ENCODE data around the gene PAQR6.
A peak's percentile ranks its signal among the peaks of the same experiment; 100 is the strongest.

Gene PAQR6

GRCh38 chr1:156262461-156263287 lies 14.8 kb upstream of the PAQR6 start:
- DNase-seq = no peak

- no peak for DNase-seq
Measured at GRCh38 chr1:156260896-156261295, 13.0 kb upstream of the PAQR6 start.

DNA sequence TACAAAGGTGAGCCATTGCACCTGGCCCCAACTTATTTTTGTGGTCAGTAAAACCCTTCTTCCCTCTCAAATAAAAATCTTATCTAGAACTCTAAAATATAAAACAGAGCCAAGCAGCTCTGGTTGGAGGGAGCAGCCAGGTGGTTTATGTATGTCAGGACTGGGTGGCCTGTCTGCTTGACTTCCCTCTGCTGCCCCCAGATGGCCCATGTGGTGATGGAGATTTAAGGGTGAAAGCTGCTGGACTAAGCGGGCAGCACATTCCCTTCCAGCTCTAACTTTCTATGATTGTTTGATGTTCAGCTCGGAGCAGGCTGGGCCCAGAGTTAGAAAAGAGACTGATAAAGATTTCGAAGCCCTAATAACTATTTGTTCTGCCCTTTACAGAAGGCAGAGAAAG lies 11.9 kb upstream of the PAQR6 start:
- no peak for DNase-seq

- DNase-seq = no peak
Measured at GRCh38 chr1:156258859-156259258, 11.0 kb upstream of the PAQR6 start.

GRCh38 chr1:156257711-156258110 lies 9.9 kb upstream of the PAQR6 start:
- no peak for DNase-seq

DNA sequence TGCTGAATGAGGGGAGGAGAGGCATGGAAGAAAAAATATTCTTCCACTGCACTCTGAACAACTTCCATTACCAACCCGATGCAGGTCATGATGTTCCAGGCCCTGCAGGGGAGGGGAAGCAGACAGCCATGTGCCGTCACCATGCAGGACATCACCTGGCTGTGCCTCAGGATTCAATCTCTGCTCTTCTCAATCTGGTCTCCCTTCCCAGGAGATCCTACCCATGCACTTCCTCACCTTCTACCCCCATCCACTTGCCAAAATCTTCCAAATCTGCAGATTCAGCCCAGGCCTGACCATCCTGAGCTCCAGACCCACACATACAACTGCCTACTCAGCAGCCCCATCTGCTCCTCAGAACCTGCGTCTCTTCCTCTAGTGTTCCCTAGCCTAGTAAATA lies 5.8 kb upstream of the PAQR6 start:
- no peak for DNase-seq

- no peak for DNase-seq
Measured at GRCh38 chr1:156251527-156251926, 3.7 kb upstream of the PAQR6 start.

DNA sequence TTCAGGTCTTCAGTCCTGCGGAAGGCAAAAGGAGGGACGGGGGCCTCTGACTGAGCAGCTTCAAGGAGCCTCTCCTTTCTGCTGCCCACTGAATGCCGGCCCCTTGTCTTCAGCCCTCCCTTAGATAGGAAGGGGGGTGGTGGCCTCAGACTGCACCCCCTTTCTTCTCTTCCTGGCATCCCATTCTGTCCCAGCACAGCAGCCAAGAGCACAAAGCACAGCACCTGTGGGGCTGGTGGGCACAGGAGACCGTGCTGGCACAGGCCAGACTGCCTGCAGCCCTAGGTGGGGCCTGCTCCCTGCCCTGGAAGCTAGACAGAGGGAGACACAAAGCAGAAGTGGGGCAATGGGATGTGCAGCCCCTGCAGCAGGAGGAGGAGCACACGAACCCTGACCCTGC lies 1.7 kb upstream of the PAQR6 start:
- no peak for DNase-seq

DNA sequence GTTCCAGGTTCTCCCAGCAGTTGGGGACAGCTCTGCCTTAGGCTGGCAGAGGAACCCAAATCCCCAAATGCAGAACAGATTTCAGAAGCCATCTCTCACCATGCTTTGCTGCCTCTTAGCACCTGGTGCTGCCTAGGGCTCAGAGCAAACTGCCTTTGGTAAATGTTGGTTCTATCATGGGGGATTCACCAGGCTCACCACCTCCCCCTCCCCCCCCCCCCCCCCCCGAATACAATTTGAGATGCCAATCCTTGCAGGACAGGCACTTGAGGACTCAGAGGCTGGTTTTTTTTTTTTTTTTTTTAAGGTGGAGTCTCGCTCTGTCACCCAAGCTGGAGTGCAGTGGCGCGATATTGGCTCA lies 447 bp upstream of the PAQR6 start:
- no peak for DNase-seq

DNA sequence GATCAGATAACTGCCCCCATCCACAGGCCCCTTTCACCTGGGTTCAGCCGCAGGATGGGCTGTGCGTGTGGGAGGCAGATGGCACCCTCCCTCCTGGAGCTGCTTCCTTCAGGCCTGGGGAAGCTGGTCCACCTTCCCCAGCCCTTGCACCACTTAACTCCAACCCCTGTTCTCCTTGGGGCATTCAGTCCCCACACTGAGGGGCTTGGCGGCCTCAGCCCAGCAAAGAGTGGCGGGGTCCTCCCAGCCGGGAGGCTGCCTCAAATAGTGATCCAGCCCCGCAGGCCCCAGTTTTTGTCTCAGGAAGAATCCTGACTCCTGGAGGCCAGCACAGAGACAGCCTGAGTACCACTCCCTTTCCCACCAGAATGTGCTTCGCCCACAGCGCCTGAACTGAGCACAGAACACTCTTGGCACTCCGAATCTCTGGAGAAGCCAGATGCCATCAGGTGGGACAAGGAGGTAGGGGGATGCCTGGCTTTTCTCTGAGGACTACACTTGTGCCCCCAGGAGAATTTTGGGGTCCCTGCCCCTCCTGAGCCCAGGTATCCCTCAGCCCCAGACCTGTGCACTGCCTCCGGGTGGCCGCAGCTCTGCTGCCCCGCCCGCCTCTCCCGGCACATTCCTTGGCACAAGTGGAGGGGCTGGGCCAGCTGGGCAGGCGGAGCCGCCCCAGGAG lies 936 bp downstream of the PAQR6 start:
- peak; percentile 11 for DNase-seq

GRCh38 chr1:156246241-156246780 lies 1.5 kb downstream of the PAQR6 start:
- no peak for DNase-seq

DNA sequence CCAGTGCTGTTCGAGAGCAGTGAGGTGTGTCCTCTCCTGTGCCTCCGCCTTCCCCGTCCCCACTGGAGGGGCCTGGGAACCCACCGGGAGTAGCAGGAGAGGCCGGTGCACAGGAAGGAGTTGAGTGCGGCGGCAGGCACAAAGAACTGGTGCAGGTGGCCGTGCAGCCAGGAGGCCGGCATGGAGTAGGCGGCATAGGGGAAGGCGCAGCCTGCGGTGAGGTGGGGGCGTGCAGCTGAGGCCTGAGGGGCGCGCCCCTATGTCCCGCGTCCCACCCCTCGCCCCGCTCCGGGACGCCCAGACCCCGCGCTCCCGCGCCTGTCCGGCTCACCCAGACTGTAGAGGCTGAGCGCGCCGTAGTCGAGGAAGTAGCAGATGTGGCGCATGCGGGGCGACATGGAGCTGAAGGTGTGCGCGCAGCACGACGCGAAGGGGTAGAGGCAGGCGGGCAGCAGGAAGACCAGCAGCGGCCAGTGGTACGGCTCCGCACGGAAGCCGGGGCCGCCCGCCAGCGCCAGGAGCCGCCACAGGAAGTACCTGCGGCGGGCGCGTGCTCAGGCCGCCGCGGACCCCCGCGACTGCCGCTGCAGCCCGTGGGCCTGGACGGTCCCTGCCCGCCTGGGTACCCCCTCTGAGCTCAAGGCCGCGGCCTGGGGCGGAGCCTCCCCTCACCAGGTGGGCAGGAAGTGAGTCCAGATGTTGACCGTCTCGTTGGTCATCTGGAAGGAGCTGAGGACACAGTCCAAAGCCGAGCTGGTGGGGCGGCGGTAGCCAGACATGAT lies 2.2 kb downstream of the PAQR6 start:
- peak; percentile 66 for DNase-seq

GRCh38 chr1:156244712-156245111 lies 3.1 kb downstream of the PAQR6 start:
- DNase-seq = no peak

DNA sequence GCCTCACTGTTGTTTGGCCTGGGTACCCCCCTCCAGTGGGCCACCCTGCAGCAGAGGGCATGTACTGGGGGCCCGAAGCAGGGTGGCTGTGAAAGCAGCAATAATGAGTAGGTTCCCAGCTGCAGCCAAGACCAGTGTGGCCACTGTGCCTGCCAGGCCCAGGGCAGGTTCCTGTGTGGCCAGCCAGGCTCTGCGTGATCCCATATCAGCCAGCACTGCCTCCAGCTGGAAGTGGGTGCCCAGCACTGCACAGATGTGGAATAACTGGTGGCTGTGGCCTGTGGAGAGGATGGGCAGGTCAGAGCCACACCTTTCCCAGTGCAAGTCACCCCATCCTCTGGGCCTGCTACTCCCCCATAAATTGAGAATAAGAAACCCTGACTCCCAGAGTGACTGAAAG lies 3.7 kb downstream of the PAQR6 start:
- no peak for DNase-seq

DNA sequence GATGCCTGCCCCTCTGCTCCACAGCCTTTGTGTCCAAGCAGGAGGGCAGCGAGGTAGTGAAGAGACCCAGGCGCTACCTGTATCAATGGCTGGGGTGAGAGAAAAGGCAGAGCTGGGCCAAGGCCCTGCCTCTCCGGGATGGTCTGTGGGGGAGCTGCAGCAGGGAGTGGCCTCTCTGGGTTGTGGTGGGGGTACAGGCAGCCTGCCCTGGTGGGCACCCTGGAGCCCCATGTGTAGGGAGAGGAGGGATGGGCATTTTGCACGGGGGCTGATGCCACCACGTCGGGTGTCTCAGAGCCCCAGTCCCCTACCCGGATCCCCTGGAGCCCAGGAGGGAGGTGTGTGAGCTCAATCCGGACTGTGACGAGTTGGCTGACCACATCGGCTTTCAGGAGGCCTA lies 5.1 kb downstream of the PAQR6 start:
- no peak for DNase-seq

- no peak for DNase-seq
Measured at GRCh38 chr1:156241926-156242325, 5.9 kb downstream of the PAQR6 start, which contains the start of gene BGLAP. Gene BGLAP (plus strand): TSS chr1:156242184. CDS start chr1:156242232, 48 bp downstream.

DNA sequence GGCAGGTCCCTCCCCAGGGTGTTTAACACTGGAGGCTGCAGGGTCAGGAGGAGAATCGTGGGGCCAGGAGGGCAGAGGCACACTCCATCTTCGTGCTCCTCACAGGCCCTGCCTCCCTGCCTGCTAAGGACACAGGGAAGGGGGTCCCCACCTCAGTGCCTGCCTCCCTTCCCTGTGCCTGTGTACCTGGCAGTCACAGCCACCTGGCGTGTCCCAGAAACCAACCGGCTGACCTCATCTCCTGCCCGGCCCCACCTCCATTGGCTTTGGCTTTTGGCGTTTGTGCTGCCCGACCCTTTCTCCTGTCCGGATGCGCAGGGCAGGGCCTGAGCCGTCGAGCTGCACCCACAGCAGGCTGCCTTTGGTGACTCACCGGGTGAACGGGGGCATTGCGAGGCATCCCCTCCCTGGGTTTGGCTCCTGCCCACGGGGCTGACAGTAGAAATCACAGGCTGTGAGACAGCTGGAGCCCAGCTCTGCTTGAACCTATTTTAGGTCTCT lies 6.5 kb downstream of the PAQR6 start:
- no peak for DNase-seq

DNA sequence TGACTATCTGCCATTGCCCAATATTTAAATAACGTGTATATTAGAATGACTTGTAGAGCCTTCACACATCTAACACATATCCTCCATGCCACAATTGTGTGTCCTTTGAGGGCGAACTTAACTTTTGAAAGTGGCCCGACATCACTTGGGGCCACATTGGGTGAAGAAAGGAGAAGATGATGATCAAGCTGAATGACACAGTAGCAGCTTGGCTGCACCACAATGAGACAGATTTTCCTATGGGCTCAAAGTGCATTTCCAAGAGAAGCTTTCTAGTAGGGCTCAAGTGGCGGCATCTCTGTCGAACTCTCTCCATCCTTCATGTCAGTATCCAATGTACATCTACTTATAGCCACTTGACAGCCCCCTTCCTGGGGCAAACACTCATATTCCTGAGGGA lies 9.6 kb downstream of the PAQR6 start:
- DNase-seq = no peak

- no peak for DNase-seq
Measured at GRCh38 chr1:156236164-156236563, 11.7 kb downstream of the PAQR6 start.

GRCh38 chr1:156233426-156234127 lies 14.3 kb downstream of the PAQR6 start:
- no peak for DNase-seq

- no peak for DNase-seq
Measured at GRCh38 chr1:156232201-156232894, 15.5 kb downstream of the PAQR6 start.

DNA sequence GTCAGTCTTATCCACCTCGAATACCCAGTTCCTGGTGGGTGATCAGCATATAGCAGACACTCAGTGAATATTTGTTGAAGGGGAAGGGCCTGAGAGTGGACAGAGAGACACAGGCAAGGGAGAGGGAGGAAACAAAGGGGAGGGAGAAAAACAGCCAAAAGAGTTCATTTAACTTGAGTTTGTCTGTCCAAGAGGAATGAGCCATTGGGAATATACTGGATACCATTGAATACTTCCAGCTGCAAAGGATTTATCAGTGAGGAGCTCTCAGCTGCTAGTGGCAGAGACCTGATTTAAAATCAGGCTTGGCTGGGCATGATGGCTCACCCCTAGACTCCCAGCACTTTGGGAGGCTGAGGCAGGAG lies 17.4 kb downstream of the PAQR6 start:
- no peak for DNase-seq

Data from RPMI8226 (cell line).